Stimulated activated CD4-positive, alpha-beta T cell treated with anti-CD3 and anti-CD28 coated beads, Interleukin-1b, Interleukin-23, amount 100 ng/mL, for 24 hours (primary cell): ENCODE data around the gene SIGLEC9.

ENCODE experiments used
- DNase-seq, 4 experiments: peaks; one replicate each; pipeline ENCODE4 v3.0.0-alpha.2; 2020; ENCODE audit warnings: low read depth in 4 of 4, low spot score in 1 of 4

SIGLEC9 gene

DNA sequence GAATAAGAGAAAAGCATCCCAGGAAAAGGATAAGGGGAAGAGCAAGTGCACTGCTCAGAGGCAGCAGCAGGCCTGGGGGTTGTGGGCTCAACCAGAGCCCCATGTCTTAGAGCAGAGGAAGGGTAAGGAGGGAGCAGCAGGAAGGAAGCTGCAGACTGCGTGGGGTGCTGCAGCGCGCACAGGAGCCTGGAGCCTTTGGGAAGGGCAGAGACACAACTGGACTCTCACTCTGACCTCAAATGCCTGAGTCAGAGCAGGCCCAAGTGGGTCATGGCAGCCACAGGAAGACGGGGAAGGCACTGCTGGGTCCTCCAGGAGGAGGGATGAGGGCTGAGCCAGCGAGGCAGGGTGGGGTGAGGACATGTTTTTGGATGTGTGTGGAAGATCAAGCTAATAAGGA lies 49.0 kb downstream of the SIGLEC9 start:
- DNase-seq, result no peak

DNA sequence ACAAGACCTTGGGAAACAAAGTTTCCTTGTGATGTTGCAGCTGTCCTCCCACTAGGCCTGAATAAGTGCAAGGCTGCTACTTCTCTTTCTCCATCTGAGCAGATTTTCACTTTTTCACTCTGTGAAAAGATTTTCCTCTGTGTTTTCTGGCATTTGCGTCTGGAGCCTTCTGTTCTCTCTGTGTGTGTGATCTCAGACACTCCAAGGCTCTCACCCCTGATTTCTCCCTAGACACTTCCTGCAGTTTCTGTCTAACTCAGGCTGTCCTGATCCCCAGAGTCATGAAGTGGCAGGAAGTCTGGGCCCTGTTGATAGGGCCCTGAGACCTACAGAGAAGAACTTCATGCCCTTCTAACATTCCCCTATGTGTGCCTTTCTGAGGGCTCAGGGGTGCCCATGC lies 54.5 kb downstream of the SIGLEC9 start:
- DNase-seq, result no peak
